DMS79 (cell line): ENCODE measurements around the gene RASSF4.

Experiments used
- DNase-seq: peaks from one replicate; lab custom pipeline; 2025; lab: John Stamatoyannopoulos, UW

The RASSF4 gene

DNA sequence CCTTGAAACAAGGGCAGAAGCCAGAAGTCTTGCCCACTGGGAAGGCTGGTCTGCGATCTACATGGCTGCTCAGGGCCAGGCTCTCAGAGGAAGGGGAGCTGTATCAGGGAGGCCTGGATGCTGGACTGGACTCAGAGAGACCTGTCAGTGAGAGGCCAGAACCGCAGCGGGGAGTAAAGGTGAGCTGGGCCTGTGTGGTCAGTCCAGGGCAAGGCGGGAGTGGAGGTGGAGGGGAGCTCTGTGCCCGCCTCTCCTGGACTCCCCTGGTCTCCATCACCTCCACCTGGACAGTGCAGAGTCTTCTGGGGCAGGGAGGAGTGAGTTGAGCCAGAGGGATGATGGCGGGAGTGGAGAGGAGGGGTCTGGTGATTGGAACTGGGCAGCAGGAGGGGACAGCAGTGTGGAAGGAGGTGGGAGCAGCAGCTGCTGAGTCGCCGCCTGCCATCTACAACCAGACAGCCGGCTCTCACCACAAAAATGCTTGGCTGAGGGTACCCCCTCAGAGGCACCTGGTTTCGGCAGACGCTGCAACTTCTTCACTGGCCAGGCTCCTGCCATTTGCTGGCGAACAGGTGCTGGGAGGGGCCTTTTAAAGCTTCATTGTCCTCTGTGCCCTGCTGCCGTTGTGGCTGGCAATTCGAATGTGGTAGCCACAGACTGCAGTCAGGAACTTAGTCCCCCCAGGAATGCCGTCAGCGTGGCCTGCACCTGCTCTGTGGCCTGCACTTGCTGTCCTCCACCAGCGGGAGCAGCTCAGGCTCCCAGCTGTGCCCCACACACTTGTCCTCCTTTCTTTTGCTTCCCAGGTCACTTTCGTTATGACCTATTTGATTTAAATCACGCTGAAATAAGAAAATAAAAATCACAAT lies 3.5 kb downstream of the RASSF4 start:
- peak; percentile 73 for DNase-seq

DNA sequence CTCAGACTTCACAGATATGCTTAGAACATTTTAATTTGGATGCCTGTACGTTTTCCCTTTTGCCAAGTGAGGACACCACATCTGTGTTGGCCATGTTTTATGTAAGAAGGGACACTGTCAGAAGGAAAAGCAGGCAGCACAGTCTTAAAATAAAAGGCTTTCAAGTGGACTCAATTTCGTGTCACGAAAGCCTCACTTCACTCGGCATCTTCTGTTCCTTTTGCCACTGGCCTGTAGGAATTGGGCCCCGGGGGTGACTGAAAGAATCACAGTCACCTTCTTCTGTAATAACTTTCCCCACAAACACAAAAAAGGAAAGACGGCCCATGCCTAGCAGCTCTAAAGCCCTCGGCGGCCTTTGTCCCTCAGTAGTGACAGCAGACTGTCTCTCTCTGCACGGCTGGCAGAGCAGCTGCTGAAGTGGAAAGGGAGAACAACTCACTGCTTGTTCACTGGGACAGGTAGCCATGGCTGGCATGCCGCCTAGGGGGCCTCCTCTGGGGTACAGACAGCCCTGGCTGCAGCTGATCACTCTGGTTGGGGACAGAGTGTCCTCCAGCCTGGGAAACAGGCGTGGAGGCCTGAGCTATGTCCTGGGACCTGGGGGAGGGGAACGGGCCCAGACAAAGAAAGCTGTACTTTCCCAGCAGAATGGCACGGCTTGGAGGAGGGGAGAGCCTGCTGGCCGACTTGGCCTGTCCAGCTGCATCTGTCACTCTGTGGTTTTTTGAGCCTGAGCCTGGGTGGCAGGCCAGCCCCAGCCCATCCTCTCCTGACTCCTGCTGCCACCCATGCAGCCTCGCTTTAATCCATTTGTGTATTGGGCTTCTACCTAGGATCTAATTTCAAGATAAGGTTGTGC lies 4.4 kb downstream of the RASSF4 start:
- DNase-seq = peak; percentile 32

DNA sequence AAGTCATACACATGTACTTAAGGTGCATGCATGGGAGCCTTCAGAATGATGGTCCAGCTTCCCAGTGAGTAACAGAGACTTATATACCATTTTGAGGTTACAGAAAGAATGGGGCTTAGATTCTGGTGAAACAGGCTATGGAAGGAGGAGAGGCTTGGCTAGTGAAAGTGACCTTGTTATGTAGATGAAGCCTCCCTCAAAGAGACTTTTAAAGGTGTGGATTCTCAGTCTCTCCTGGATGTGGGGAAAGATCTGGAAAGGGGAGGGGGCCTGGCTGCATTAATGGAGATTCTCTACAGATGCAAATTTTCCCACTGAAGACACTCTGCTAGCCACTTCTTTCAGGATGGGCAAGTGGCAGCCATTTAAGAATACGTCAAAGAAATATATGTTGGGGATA lies 5.5 kb downstream of the RASSF4 start:
- DNase-seq = no peak

- DNase-seq = no peak
Measured at GRCh38 chr10:44965651-44966097, 6.1 kb downstream of the RASSF4 start.

GRCh38 chr10:44966129-44966815 lies 6.7 kb downstream of the RASSF4 start:
- DNase-seq = no peak

DNA sequence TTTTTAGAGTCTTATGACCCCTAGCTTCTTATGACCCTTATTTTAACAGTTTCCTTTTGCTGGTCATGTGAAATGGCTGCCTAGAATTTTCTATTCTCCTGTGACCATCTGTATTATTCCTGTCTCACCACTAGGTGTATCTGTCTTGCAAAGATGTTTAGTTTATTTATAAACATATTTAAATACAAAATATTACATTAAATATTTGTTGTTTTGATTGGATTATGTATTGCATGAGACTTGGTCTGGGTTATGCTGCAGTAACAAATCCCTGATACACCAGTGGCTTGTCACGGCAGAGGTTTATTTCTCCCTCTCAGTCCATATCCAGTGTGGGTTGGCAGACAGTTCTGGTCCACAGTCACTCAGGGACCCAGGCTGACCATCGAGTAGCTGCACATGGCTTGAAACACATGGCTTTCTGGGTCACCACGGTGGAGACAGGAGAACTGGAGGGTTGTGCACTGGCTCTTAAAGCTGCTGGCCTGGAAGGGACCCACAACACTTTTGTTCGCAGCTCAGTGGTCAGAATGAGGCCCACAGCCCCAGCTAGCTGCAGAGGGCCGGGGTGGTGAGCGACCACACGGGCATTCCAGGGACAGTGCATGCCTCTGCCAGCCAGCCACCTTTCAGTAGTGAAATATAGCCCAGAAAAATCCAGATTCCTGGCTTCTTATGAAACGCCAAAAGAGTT lies 7.4 kb downstream of the RASSF4 start:
- no peak for DNase-seq

- DNase-seq = no peak
Measured at GRCh38 chr10:44967616-44968015, 8.0 kb downstream of the RASSF4 start.

DNA sequence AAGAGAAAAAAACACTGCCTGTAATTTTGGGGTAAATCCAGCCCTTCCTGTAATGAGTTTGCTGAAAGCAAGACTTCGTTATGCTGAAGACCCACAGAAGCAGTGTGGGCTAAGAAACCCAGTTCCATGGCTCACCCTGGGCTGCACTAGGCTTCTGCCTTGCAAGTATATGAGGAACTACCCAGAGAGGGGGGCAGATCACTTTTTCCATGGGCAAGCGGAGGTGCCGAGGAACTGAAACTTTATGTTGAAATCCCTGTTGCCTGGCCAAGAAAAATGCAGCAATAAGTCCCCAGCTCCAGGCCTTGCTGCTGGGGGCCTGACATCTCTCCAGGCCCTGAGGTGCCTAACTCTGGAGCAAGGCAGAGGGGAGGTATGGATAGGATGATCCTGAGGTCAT lies 8.5 kb downstream of the RASSF4 start:
- no peak for DNase-seq

GRCh38 chr10:44968500-44969400 lies 9.1 kb downstream of the RASSF4 start:
- DNase-seq = no peak

GRCh38 chr10:44969854-44970253 lies 10.3 kb downstream of the RASSF4 start:
- DNase-seq = no peak

DNA sequence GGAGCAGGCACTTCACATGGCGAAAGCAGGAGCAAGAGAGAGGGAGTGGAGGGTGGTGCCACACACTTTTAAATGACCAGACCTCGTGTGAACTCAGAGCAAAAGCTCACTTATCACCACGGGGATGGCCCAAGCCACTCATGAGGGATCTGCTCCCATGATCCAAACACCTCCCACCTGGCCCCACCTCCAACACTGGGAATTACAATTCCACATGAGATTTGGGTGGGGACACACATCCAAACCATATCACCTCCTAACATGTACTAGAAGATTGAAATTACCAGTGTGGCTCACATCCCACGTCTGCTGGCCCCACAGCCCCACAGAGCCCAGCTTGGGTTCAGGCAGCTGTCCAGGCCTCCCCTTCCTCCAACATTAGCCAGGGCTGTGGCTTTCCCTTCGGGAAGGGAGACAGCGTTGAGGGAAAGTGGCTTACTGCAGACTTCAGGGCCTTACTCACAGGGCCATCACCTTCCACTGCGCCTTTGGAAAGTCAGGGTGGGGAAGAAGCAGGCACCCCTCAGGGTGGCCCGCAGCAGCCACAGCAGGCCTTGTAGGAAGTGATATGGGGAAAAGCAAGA lies 11.3 kb downstream of the RASSF4 start:
- DNase-seq = no peak

GRCh38 chr10:44971434-44971833 lies 11.8 kb downstream of the RASSF4 start:
- DNase-seq = no peak

GRCh38 chr10:44971935-44972757 lies 12.5 kb downstream of the RASSF4 start:
- no peak for DNase-seq

DNA sequence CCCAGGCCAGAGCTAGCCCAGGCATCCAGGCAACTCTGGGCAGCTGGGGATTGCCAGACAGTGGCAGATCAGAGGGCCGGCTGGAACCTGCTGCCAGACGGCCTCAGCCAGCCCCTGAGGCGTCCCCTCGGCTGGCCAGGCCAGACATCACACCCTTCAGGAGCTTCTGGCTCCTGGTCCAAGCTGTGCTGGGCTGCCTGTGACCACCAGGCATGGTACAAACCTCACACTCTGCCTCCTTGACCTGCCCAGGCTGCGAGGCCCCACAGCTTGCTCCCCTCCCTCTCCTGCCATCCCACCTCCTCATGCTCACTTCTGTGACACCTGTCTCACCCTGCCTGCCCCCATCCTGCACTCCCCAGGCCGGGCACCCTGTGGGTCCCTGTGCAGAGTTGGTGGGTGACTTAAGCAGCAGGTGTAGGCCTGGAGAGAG lies 13.3 kb downstream of the RASSF4 start:
- no peak for DNase-seq

DNA sequence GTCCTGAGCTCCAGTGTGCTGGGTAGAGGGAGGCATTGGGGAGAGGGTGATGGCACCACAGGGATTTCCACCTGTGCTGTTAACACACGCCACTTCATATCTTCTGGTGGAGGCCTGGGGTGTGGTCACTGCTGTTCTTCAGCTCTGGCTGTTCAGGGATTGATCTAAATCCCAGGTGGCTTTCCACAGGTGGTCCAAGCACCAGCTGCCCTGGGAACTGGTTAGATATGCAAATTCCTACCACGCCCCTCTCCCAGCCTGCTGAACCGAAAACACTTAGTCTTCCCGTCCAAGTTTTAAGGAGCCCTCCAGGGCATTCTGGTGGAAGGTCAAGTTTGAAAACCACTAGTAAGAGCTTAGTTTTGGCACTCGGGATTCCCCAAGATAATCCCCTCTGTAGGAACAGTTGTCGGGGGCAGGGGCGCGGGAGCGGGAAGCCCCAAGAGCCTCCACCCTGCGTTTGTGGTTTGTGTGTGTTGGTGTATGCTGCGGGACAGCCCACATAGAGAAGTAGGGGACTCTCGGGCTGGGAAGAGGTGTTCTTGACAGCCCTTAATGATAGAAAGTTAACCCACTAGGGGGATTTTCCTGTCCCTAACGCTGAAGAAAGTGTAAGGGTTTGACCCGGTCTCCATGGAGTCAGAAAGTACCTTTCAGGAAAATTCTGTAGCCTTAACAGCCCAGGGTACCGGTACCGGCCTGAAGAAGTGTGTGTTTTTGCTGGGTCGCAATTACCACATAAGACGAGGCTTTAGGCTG lies 13.9 kb downstream of the RASSF4 start:
- DNase-seq = peak; percentile 27

GRCh38 chr10:44974082-44974627 lies 14.6 kb downstream of the RASSF4 start:
- no peak for DNase-seq

DNA sequence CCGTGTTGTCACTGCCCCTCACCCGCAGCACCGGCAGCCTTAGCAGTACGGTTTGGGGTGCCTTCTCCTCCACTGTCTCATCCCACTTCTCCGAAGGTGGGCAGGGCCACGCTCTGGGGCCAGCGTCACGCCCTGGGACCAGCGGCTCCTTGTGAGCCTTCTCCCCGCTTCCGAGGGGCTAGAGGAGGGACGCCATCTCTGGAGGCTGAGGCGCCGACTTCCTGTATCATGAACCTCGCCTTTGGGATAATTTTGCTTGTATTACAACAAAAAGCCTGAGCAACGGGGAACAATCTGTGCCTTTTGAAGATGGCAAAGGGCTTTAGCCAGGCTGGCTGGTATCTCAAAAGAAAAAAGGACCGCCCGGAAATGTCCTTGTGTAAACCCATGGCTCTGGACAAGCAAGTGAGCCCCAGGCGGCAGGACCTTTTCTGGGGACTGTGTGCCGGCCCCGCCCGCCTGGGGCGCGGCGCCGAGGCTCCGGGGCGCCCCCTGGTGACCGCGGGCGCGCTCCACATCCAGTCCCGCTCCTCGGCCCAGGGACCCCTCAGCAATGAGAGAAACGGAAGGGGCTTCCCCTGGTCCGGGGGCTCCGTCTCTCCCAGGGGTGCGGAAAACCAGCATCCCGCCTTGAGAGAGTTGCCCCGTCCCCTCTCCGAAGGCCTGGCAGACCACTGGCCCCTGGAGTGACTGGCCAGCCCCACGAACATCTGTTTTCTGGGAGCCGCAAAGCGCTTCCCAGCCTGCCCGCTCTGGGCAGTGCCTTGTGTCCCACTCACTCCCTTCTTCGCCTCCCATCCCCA lies 15.2 kb downstream of the RASSF4 start:
- no peak for DNase-seq
